ENCODE results near the gene ADAMTS18. TPM values are rescaled to one million over a fixed set of nuclear protein-coding genes. Genes with fewer than 3 reads are reported as not detected.
A peak's percentile ranks its signal among the peaks of the same experiment; 100 is the strongest.

Gene ADAMTS18
- total and polyA plus RNA-seq, 9 of the 15 experiments (the other 6 are each of a cell fraction or from before 2014, with no cell fraction given), result not detected

DNA sequence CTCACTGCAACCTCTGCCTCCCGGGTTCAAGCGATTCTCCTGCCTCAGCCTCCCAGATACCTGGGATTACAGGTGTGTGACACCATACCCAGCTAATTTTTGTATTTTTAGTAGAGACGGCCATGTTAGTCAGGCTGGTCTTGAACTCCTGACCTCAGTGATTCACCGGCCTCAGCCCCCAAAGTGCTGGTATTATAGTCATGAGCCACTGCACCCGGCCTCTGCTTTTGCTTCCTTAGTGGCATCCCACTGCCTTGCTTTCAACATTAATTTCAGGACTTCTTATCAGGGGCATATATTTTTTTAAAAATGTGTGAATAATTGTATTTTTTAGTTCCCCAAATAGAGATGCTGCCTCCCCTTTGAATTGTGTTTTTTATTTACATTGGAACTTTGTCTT lies 136.8 kb downstream of the ADAMTS18 start (continued):
- TF ChIP-seq HEY1 (CRISPR knock-in tag; IDR thresholded peaks at IDR 0.05; ENCODE audit: borderline replicate concordance) (no peak), ZBTB1 (CRISPR knock-in tag; IDR thresholded peaks at IDR 0.05; ENCODE audit: borderline replicate concordance, low read depth) (no peak), TAF1 (IDR thresholded peaks at IDR 0.05; ENCODE audit: control insufficient read depth, extremely low read depth, insufficient read depth, low read length, severe bottlenecking) (no peak), DDX20 (tag; IDR thresholded peaks at IDR 0.05; ENCODE audit: low read depth) (no peak)
- TF ChIP-seq, protein P1, sequence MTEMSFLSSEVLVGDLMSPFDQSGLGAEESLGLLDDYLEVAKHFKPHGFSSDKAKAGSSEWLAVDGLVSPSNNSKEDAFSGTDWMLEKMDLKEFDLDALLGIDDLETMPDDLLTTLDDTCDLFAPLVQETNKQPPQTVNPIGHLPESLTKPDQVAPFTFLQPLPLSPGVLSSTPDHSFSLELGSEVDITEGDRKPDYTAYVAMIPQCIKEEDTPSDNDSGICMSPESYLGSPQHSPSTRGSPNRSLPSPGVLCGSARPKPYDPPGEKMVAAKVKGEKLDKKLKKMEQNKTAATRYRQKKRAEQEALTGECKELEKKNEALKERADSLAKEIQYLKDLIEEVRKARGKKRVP (CRISPR knock-in tag; IDR thresholded peaks at IDR 0.05), result no peak

DNA sequence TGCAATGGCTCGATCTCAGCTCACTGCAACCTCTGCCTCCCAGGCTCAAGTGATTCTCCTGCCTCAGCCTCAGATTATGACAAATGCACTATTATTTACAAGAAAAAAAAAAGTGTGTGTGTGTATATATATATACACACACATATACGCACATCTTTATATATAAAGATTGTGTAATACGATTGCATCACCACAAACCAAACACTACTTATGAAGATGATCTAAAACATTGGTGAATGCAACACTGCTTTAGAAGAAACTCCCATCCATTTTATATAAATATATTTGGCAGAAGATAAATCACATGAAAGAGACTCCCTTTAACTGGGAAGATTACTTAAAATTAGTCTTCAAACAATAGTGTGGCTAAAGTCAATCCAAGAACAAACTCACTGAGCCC lies 138.9 kb downstream of the ADAMTS18 start:
- Histone ChIP-seq H2AFZ (ENCODE audit: low read depth, low read length) (no peak overlapping the region), H3K4me1 (replicated peaks in 1 of 2; ENCODE audit: control insufficient read depth in 2 of 2, insufficient read depth in 2 of 2, low read length in 2 of 2) (no peaks in the 10 kb centered on the region), H3K79me2 (ENCODE audit: control insufficient read depth, insufficient read depth, low read length) (no peaks in the 10 kb centered on the region), H3K9ac (ENCODE audit: insufficient read depth in 1 of 2, low read depth in 2 of 2, low read length in 2 of 2) (no peak overlapping the region), H3K9me3 (replicated peaks; ENCODE audit: control insufficient read depth, insufficient read depth, low read depth, low read length) (no peaks in the 10 kb centered on the region), H3K9me1 (ENCODE audit: control insufficient read depth, insufficient read depth, low read length) (no peaks in the 10 kb centered on the region), H3K4me2 (ENCODE audit: insufficient read depth, low read length) (no peak overlapping the region), H3K27ac (ENCODE audit: extremely low read depth, low read depth, low read length) (no peak overlapping the region), H4K20me1 (replicated peaks; ENCODE audit: control insufficient read depth, insufficient read depth, low read length) (no peaks in the 10 kb centered on the region), H3K36me3 (ENCODE audit: control insufficient read depth, insufficient read depth, low read length) (no peaks in the 10 kb centered on the region), H3K4me3 (no peak overlapping the region), H3K27me3 (ENCODE audit: control insufficient read depth in 2 of 2, insufficient read depth in 2 of 2, low read length in 2 of 2) (no peaks in the 10 kb centered on the region)
- ChIA-PET POLR2A (no interaction called here), CTCF (ENCODE audit: low intra/inter-chr PET ratio) (no interaction called here)
- no TSS peak for BruUV-seq (replicated peaks)
- no peak for TF ChIP-seq CEBPG (CRISPR knock-in tag; IDR thresholded peaks at IDR 0.05)
- TF ChIP-seq CEBPG (tag; conservative IDR thresholded peaks at IDR 0.05 in 1 of 2, IDR thresholded peaks at IDR 0.05 in 1 of 2), result peak in 1 of 2 experiments; percentile 78; a peak in 2 of 4 replicates
- TF ChIP-seq, protein P2, sequence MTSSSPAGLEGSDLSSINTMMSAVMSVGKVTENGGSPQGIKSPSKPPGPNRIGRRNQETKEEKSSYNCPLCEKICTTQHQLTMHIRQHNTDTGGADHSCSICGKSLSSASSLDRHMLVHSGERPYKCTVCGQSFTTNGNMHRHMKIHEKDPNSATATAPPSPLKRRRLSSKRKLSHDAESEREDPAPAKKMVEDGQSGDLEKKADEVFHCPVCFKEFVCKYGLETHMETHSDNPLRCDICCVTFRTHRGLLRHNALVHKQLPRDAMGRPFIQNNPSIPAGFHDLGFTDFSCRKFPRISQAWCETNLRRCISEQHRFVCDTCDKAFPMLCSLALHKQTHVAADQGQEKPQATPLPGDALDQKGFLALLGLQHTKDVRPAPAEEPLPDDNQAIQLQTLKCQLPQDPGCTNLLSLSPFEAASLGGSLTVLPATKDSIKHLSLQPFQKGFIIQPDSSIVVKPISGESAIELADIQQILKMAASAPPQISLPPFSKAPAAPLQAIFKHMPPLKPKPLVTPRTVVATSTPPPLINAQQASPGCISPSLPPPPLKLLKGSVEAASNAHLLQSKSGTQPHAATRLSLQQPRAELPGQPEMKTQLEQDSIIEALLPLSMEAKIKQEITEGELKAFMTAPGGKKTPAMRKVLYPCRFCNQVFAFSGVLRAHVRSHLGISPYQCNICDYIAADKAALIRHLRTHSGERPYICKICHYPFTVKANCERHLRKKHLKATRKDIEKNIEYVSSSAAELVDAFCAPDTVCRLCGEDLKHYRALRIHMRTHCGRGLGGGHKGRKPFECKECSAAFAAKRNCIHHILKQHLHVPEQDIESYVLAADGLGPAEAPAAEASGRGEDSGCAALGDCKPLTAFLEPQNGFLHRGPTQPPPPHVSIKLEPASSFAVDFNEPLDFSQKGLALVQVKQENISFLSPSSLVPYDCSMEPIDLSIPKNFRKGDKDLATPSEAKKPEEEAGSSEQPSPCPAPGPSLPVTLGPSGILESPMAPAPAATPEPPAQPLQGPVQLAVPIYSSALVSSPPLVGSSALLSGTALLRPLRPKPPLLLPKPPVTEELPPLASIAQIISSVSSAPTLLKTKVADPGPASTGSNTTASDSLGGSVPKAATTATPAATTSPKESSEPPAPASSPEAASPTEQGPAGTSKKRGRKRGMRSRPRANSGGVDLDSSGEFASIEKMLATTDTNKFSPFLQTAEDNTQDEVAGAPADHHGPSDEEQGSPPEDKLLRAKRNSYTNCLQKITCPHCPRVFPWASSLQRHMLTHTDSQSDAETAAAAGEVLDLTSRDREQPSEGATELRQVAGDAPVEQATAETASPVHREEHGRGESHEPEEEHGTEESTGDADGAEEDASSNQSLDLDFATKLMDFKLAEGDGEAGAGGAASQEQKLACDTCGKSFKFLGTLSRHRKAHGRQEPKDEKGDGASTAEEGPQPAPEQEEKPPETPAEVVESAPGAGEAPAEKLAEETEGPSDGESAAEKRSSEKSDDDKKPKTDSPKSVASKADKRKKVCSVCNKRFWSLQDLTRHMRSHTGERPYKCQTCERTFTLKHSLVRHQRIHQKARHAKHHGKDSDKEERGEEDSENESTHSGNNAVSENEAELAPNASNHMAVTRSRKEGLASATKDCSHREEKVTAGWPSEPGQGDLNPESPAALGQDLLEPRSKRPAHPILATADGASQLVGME (CRISPR knock-in tag; IDR thresholded peaks at IDR 0.05), result no peak
- TF ChIP-seq CEBPB (tag; IDR thresholded peaks at IDR 0.05), result peak; percentile 68
- TF ChIP-seq, protein P3, sequence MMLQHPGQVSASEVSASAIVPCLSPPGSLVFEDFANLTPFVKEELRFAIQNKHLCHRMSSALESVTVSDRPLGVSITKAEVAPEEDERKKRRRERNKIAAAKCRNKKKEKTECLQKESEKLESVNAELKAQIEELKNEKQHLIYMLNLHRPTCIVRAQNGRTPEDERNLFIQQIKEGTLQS (IDR thresholded peaks at IDR 0.05), result peak; percentile 45; the same call in 1 of the 2 replicates
- TF ChIP-seq, protein P3 (CRISPR knock-in tag; conservative IDR thresholded peaks at IDR 0.05), result no peak
- no peak for ATAC-seq
- no peak for FAIRE-seq
- 4% methylated on average over 3 of the region's 3 CpGs for WGBS (ENCODE audit: insufficient coverage, low coverage, missing lambda C conversion rate)
- DNase-seq (ENCODE audit: extremely low read depth in 1 of 4, low spot score in 3 of 4), result no peak
- in situ Hi-C loops (cut with MboI) (no loop called here), intact Hi-C loops (cut with micrococcal nuclease) (no loop called here)
